Kidney (tissue), 14 donors: ENCODE measurements around the gene AP2B1. TPM values are rescaled to one million over a fixed set of nuclear protein-coding genes. Genes with fewer than 3 reads are reported as not detected.

Source experiments
- DNase-seq, 5 donors: peaks; one replicate each; pipeline ENCODE4 v3.0.0-alpha.2; 2013 to 2020
- FAIRE-seq: peaks from 2 replicates; lab custom pipeline; 2012; peaks lifted over from hg19 to GRCh38; lab: Jason Lieb, UNC
- H3K27ac ChIP-seq, 2 donors: one replicate each; pipeline ENCODE4 v1.7.0; 2013; ENCODE audit warnings: low read depth in 2 of 2, low read length in 2 of 2, inconsistent platforms in 1 of 2
- H3K27me3 ChIP-seq: one replicate; pipeline ENCODE4 v1.7.1; 2013; ENCODE audit warnings: low read length, inconsistent platforms; ENCODE audit not compliant: control insufficient read depth, insufficient read depth
- H3K36me3 ChIP-seq, 3 donors: one replicate each; pipeline versions ENCODE4 v1.7.0 to v1.7.1; 2013; ENCODE audit warnings: low read length in 3 of 3, control low read depth in 1 of 3, inconsistent platforms in 1 of 3; ENCODE audit not compliant: insufficient read depth in 3 of 3, control insufficient read depth in 2 of 3
- H3K4me1 ChIP-seq, 3 donors: one replicate each; pipeline versions ENCODE4 v1.7.0 to v1.7.1; 2013; ENCODE audit warnings: low read length in 3 of 3, inconsistent platforms in 1 of 3, low read depth in 1 of 3; ENCODE audit not compliant: control insufficient read depth in 2 of 3, insufficient read depth in 2 of 3
- H3K4me3 ChIP-seq, 3 donors: one replicate each; pipeline versions ENCODE4 v1.7.0 to v1.8.1; 2013; ENCODE audit warnings: low read length in 3 of 3, control low read depth in 1 of 3, inconsistent platforms in 1 of 3
- H3K9ac ChIP-seq, 3 donors: one replicate each; pipeline versions ENCODE4 v1.7.0 to v1.7.1; 2013; ENCODE audit warnings: low read length in 3 of 3, control low read depth in 1 of 3, inconsistent platforms in 1 of 3
- H3K9me3 ChIP-seq, 3 donors: one replicate each; pipeline versions ENCODE4 v1.7.0 to v1.7.1; 2013; ENCODE audit warnings: low read length in 3 of 3, control low read depth in 1 of 3, inconsistent platforms in 1 of 3; ENCODE audit not compliant: control insufficient read depth in 2 of 3, insufficient read depth in 1 of 3
- intact Hi-C: fragments of 100-400 bp; cut with DNase I; formaldehyde crosslinking; loops from one replicate; pipeline ENCODE4 v1.11.1; 2022
- polyA plus RNA-seq: library from polyadenylated mRNA; stranded (reverse); fragments of 350-450 nt; fragmentation: Illumina TruSeq; extraction: RNeasy Lipid Tissue Mini Kit (QIAGEN cat#74804); gene quantifications from one replicate; pipeline ENCODE4 v1.2.3, GENCODE V29; 2014; ENCODE audit warnings: low read depth, low replicate concordance; ENCODE audit not compliant: insufficient read depth
- total RNA-seq: library from RNA; stranded (reverse); fragmentation: NEBNext Ultra II Directional; extraction: Animal tissue kit (Norgen Biotek cat#: 25700); gene quantifications from one replicate; pipeline ENCODE4 v1.2.1, GENCODE V29; 2021
- TF ChIP-seq, protein P1 (sequence below): IDR thresholded peaks from 3 replicates; pipeline ENCODE4 v1.5.1; 2012; ENCODE audit warnings: mild to moderate bottlenecking, moderate library complexity, borderline replicate concordance; ENCODE audit not compliant: insufficient read depth; ENCODE audit errors: extremely low read depth
- donor health status: control.
- donor health status: control.
- donor health status: control.
- donor health status: control.
- donor health status: control.
- donor health status: DM: yes; HTN: yes; CAD: no.
- donor health status: Normal renal cell carcinoma (clear cell type).

AP2B1 gene
- total and polyA plus RNA-seq, 2 donors from 2014 or later = 74.0 to 242 TPM

DNA sequence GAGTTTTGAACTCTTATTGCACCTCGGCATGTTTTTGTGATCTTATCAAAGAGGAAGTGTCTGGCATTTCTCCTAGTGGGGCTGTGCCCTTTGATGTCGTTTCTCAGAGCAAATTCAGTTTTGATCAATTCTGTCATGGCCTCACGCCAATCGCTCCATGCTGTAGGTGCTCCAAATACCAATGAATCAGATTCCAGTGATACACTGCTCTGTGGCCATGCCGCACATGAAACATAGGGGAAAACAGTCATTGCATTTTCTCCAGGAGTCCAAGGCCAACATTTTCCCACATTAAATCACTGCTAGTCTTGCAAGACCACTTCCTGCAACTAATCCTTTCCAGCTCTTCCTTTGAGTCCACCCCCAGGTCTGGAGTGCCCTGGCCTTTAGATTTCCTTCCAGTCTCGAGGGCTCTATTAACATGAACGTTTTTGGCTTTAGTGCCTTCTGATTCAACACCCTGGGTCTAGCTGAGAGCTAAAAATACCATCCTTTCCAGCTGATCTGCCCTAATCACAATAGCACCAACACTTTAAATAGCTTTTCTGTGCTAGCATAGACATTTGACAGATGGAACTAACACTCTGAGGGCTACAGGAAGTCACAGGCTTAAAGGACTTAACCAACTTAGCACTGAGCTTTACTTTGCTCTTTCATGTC is 126.1 kb downstream of the AP2B1 start:
- Histone ChIP-seq H3K4me1 (peaks cover 0 to 26% (median 20%) of the 10 kb centered on the region in 3 donors), H3K27me3 (no peaks in the 10 kb centered on the region), H3K27ac (peak overlapping the region in 1 of 2 donors; percentile 5), H3K36me3 (peaks cover 0 to 13% (median 12%) of the 10 kb centered on the region in 3 donors), H3K4me3 (no peak overlapping the region), H3K9ac (no peak overlapping the region), H3K9me3 (no peaks in the 10 kb centered on the region)
- intact Hi-C loops = no loop called here
- FAIRE-seq (no peak), DNase-seq (peak in 3 of 5 donors; percentile 46 to 92 (median 75))
- TF ChIP-seq, protein P1, sequence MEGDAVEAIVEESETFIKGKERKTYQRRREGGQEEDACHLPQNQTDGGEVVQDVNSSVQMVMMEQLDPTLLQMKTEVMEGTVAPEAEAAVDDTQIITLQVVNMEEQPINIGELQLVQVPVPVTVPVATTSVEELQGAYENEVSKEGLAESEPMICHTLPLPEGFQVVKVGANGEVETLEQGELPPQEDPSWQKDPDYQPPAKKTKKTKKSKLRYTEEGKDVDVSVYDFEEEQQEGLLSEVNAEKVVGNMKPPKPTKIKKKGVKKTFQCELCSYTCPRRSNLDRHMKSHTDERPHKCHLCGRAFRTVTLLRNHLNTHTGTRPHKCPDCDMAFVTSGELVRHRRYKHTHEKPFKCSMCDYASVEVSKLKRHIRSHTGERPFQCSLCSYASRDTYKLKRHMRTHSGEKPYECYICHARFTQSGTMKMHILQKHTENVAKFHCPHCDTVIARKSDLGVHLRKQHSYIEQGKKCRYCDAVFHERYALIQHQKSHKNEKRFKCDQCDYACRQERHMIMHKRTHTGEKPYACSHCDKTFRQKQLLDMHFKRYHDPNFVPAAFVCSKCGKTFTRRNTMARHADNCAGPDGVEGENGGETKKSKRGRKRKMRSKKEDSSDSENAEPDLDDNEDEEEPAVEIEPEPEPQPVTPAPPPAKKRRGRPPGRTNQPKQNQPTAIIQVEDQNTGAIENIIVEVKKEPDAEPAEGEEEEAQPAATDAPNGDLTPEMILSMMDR = no peak

DNA sequence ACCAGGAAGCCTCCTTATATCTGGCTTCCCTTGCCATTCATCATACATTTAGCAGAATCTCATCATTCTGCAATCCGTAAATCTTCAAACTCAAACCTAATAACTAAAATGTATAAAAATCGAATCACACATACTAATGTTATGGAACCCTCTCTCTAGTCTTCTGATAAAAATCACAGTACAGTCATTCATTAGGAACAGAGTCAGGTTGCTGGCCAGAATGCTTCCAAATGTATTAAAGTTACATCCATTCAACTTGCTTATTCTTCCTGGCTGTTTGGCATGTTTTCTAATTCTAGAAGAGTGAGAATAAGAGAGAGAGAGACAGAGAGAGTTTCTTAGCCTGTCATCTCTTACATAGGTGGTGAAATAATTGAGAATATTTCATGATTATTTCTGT is 127.9 kb downstream of the AP2B1 start:
- H3K36me3 ChIP-seq = peaks cover 0 to 13% (median 11%) of the 10 kb centered on the region in 3 donors
- no peak for DNase-seq
- H3K4me1 ChIP-seq = peaks cover 0 to 19% (median 16%) of the 10 kb centered on the region in 3 donors
- H3K27ac ChIP-seq = no peak overlapping the region
- H3K27me3 ChIP-seq = no peaks in the 10 kb centered on the region
- intact Hi-C loops = no loop called here
- TF ChIP-seq, protein P1 = no peak
- no peak for FAIRE-seq
- no peak overlapping the region for H3K4me3 ChIP-seq
- no peak overlapping the region for H3K9ac ChIP-seq
- no peaks in the 10 kb centered on the region for H3K9me3 ChIP-seq

DNA sequence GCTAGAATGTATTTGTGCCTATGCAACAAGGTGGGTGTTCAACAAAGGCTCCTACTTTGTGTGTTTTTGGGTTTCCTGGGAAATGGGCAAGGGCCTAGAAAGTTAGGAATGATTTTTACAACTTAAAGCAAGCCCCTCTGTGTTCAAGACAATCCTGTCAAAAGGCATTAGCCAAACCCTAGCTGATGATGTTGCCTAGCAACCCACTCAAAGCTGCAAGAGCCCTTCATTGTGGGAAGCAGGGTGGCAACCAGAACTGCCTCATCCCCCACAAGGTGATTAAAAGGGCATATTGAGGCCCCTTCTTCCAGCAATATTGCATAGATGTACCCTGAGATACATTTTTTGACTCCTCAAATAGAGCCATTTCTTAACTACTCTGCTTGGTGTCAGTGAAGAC is 128.3 kb downstream of the AP2B1 start:
- no peak for FAIRE-seq
- peaks cover 0 to 19% (median 16%) of the 10 kb centered on the region in 3 donors for H3K4me1 ChIP-seq
- no peak for DNase-seq
- H3K36me3 ChIP-seq = peaks cover 0 to 12% (median 11%) of the 10 kb centered on the region in 3 donors
- H3K9me3 ChIP-seq = no peaks in the 10 kb centered on the region
- H3K9ac ChIP-seq = no peak overlapping the region
- H3K4me3 ChIP-seq = no peak overlapping the region
- intact Hi-C loops = no loop called here
- no peak overlapping the region for H3K27ac ChIP-seq
- H3K27me3 ChIP-seq = no peaks in the 10 kb centered on the region
- TF ChIP-seq, protein P1 = no peak
